ENCODE results near the gene TMEM248. TPM values are rescaled to one million over a fixed set of nuclear protein-coding genes. Genes with fewer than 3 reads are reported as not detected.

Gene TMEM248
- total RNA-seq, 1 experiment from 2014 or later: 59.3 TPM

- POLR2A ChIA-PET: no interaction called here
- Histone ChIP-seq H3K9me2 (ENCODE audit: insufficient read depth) (no peaks in the 10 kb centered on the region), H2AFZ (ENCODE audit: low read depth, low read length, poor library complexity, severe bottlenecking) (no peak overlapping the region), H3K9ac (ENCODE audit: low read length) (no peak overlapping the region), H3K9me3 (ENCODE audit: control insufficient read depth in 1 of 2, insufficient read depth in 1 of 2, low read depth in 1 of 2, low read length in 2 of 2) (no peaks in the 10 kb centered on the region), H3K79me2 (ENCODE audit: insufficient read depth, low read length) (peaks cover 4% of the 10 kb centered on the region; the same call in 1 of the 2 replicates), H3K36me3 (ENCODE audit: control insufficient read depth in 1 of 2, insufficient read depth in 2 of 2, low read length in 2 of 2) (peaks cover 34 to 48% of the 10 kb centered on the region in 2 experiments), H3K27ac (ENCODE audit: low read depth, low read length) (no peak overlapping the region), H3K4me3 (replicated peaks in 1 of 2; ENCODE audit: low read depth in 1 of 2, low read length in 2 of 2) (no peak overlapping the region), H3K4me2 (ENCODE audit: low read length) (no peak overlapping the region), H3K27me3 (ENCODE audit: insufficient read depth, low read length) (no peaks in the 10 kb centered on the region), H3K4me1 (ENCODE audit: control insufficient read depth in 1 of 2, insufficient read depth in 2 of 2, low read length in 2 of 2) (peaks cover 12 to 22% of the 10 kb centered on the region in 2 experiments), H4K20me1 (ENCODE audit: insufficient read depth) (no peaks in the 10 kb centered on the region)
- RAD21 ChIA-PET (ENCODE audit: low non-redundant PET in 1 of 2, low total read pairs in 2 of 2, uncharacterized antibody in 2 of 2, unreplicated experiment in 2 of 2): no interaction called here
- no TSS peak for BruUV-seq (replicated peaks)
- no peak for ATAC-seq
- intact Hi-C loops (cut with micrococcal nuclease): no loop called here
- CTCF ChIA-PET: no interaction called here
- TF ChIP-seq POLR2AphosphoS5 (IDR thresholded peaks at IDR 0.05; ENCODE audit: low read depth, low read length) (no peak), ELF1 (IDR thresholded peaks at IDR 0.05; ENCODE audit: borderline replicate concordance, low read depth) (no peak), REST (IDR thresholded peaks at IDR 0.05; ENCODE audit: low read depth) (no peak), CTCF (IDR thresholded peaks at IDR 0.05 in 2 of 3, conservative IDR thresholded peaks at IDR 0.05 in 1 of 3; ENCODE audit: borderline replicate concordance in 1 of 3, insufficient read depth in 1 of 3, low read depth in 2 of 3, low read length in 2 of 3) (no peak), RAD21 (IDR thresholded peaks at IDR 0.05; ENCODE audit: low read depth) (no peak), EZH2phosphoT487 (IDR thresholded peaks at IDR 0.05; ENCODE audit: borderline replicate concordance) (no peak), TCF7L2 (IDR thresholded peaks at IDR 0.05; ENCODE audit: borderline replicate concordance, extremely low read depth, insufficient read depth, insufficient read length) (no peak), FOSL1 (IDR thresholded peaks at IDR 0.05; ENCODE audit: low read depth) (no peak), EGR1 (IDR thresholded peaks at IDR 0.05; ENCODE audit: low read depth) (no peak), YY1 (IDR thresholded peaks at IDR 0.05; ENCODE audit: extremely low read depth, insufficient replicate concordance, low read depth, low read length) (no peak), CBX3 (IDR thresholded peaks at IDR 0.05; ENCODE audit: low read depth) (no peak), JUND (IDR thresholded peaks at IDR 0.05) (no peak), SIN3A (IDR thresholded peaks at IDR 0.05; ENCODE audit: low read depth) (no peak), ZBTB33 (IDR thresholded peaks at IDR 0.05; ENCODE audit: extremely low read depth, insufficient replicate concordance, low read length) (no peak)
- DNase-seq (ENCODE audit: low read depth, low spot score): no peak
Observed at GRCh38 chr7:66950763-66951162, 29.7 kb downstream of the TMEM248 start.
